Superior temporal gyrus (tissue), 1 donor: Measurements from ENCODE around the gene TAF8.
"Not testable (repeated sequence)": the region's sequence is repeated elsewhere in the genome, so short reads cannot be mapped to it uniquely, and the experiment has no call there.

Source experiments
- DNase-seq: peaks from one replicate; pipeline ENCODE4 v3.0.0-alpha.2; 2016; ENCODE audit errors: extremely low spot score

The TAF8 gene

DNA sequence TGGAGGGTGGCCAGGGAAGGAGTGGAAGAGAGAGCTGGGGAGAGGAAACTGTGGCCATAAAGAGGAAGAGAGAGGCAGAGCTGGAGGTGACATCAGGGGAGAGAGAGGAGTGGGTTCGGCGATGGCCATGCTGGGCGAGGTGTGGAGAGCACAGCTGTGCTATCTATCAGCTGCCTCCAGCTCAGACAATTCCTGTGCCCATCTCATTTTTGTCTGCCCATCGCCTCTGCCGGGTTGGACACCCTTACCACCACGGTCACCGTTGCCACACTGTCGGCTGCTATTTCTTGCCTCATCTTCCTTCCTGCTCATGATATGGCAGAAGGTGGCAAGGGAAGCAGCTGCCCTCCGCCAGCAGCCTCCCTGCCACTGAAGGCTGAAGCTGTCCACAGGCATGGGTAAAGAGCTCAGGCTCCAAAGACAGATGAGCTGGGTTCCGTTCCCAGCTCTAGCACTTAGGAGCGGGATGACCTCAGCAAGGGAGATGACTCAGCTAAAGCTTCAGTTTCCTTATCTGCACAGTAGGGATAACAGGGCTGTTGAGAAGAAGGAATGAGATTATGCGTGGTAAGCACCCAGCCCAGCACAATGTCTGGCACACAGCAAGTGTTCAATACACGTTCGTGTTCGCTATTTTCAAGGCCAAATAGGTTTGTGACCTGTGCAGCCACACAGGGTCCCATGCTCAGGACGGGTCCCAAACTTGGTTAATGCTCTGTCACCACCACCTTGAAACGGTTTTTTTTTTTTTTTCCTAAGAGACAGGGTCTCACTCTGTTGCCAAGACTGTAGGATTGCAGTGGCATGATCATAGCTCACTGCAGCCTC is 21.9 kb upstream of the TAF8 start:
- DNase-seq = no peak

DNA sequence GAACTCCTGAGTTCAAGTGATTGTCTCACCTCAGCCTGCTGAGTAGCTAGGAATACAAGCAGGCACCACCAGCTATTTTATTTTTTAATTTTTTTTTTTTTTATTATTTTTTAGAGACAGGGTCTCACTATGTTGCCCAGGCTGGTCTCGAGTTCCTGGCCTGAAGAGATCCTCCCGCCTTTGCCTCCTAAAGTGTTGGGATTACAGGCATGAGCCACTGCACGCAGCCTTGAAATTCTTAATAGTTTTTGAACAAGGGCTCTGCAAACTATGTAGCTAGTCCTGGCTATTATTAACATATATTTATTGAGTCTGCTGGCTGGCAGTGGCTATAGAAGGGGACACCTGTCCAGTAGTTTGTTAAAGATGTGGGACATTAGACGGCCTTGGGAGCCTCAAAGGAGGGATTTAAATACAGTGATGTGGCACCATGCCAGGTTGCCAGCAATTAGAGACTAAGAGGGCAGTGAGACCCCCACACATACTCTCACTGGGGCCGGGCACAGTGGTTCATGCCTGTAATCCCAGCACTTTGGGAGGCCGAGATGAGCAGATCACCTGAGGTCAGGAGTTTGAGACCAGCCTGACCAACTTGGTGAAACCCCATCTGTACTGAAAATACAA is 21.1 kb upstream of the TAF8 start:
- DNase-seq = no peak

DNA sequence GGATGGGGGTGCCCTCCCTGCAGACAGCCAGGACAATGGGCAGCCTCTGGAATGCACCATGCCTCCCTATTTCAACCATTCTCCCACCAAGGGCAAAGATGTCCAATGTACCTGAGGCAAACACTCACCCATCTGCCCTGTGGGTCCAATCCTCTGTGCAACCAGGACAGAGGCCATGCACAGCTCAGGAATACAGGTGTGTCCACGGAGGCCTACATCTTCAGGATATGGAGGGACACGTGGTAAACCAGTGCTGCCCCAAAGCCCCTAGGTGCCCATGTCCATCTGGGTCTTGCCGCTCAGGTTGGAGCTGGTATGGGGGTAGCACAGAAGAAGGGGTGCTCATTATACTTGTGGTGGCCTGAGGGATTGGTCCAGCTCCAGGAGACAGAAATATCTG is 20.4 kb upstream of the TAF8 start:
- DNase-seq = no peak

DNA sequence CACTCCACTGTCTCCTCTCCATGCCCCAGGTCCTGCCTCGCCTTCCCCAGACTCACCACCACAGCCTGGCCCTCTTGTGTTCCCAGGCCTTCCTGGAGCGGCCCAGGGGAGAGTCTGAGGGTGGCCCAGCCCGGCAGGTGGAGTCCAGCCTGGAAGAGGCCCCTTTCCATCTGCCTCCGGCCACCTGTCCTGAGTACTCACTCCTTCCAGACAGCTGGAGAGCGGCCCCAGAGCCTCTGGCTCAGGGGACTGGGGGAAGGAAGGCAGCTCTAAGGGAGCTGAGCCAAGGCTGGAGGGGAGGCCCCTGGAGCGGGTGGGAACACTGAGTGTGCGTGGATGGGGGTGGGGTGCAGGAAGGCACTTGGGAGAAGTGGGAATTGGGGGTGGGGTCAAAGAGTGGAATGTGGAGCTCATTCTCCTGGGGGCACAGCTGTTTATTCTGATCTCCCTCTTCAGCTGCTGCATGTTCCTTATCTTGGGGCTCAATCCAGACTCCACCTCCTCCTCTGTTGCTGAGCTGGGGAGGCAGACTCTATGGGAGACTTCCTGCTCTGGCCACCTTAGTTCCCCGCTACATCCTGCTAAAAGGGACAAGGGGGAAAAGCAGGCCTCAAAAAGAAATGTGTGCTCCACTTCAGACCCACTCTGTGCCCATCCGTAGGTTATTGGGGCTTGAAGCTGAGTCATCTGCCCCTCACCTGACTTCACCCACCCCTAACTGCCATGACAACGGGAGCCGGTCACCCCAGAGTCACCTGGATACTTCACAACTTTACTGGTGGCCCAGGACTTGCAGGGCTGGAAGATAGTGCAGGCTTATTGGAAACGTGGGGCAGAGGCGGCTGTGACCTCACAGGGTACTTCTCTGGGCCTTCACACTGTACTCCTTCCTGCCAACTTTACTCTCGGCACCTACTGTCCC is 19.5 kb upstream of the TAF8 start:
- no peak for DNase-seq

DNA sequence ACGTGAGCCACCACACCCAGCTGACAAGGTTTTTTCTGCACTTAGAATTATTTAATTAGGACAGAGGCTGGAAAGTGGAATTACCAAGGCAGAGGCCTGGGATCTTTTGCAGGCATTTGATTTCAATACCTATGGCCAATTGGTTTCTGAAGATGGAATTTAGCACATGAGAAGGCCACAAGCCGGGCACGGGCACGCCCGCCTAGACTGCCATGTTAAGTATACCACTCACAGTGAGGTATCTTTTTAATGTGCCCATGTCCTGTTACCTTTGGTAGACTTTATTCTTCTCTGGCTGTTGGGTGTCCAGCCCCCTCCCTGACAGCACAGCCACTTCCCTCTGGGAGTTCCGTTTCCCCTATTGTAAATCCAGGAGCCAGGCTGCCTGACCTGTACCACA is 18.0 kb upstream of the TAF8 start:
- DNase-seq = no peak

DNA sequence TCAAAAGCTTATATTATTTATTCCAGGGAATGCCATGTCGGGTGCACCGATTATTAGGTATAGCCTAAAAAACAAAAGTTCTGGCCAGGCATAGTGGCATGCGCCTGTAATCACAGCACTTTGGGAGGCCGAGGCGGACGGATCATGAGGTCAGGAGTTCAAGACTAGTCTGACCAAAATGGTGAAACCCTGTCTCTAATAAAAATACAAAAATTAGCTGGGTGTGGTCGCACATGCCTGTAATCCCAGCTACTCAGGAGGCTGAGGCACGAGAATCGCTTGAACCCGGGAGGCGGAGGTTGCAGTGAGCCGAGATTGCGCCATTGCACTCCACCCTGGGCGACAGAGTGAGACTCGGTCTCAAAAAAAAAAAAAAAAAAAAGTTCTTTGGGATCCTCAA is 12.7 kb upstream of the TAF8 start:
- not testable (repeated sequence) for DNase-seq

DNA sequence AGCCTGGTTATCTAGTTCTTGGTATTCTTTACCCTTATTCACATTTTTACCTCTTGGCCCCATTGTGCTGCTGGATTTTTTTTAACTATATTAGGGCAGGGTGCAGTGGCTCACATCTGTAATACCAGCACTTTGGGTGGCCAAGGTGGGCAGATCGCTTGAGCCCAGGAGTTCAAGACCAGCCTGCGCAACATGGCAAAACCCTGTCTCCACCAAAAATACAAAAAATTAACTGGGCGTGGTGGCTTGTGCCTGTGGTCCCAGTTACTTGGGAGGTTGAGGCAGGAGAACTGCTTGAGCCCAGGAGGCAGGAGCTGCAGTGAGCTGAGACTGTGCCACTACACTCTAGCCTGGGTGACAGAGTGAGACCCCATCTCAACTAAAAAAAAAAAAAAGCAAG is 12.2 kb upstream of the TAF8 start:
- DNase-seq = no peak

DNA sequence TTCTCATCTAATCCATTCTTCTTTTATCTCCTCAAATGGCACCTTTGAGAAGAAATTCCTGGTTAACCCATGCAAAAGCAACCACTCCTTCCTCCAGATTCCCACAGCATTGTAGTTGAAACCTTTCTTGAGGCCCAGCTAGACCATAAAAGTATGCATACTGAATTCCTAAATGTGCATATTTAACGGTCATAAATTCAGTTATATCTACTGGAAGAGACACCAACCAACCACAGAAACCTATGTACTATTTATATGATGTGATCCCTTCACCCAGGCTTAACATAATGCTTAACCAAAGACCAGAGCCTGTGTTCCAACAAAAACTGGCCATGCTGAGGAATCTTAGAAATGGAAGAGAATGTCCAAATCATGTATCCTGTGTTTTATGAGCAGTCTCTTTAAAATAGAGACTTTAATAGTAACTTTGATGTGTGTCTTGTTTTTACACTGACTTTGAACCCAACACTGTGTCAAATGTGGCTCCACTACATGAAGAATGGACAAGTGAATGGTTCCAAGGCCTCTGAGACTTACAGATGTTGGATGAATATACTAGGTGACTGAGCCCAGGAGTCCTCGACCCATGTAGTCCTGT is 11.4 kb upstream of the TAF8 start:
- no peak for DNase-seq

DNA sequence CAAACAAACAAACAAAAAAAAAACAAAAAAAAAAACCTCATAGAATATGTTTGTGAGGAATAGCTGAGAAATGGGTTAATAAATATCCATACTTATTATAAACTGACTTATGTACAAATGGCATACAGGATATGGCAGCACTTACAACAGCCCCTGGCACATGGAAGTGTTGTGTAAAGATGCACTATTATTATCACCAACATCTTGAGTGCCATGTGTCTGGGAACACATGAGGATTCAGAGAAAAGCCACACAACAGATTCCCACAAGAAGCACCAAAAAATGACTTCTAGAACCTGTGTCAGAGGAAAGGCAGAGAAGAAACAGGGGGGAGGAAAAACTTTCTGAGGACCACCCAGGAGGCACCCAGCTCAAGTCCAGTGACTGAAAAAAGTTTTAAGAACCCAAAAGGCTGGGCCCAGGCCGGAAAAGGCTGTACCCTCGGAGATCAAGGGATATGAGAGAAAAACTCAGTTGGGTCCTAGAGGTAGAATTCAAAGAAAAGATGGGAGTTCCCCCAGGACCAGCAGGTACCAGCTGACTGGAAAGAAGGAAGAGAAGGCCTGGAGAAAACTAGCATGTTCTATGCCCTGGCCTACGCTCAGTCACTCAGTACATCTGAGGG is 9.4 kb upstream of the TAF8 start:
- no peak for DNase-seq

DNA sequence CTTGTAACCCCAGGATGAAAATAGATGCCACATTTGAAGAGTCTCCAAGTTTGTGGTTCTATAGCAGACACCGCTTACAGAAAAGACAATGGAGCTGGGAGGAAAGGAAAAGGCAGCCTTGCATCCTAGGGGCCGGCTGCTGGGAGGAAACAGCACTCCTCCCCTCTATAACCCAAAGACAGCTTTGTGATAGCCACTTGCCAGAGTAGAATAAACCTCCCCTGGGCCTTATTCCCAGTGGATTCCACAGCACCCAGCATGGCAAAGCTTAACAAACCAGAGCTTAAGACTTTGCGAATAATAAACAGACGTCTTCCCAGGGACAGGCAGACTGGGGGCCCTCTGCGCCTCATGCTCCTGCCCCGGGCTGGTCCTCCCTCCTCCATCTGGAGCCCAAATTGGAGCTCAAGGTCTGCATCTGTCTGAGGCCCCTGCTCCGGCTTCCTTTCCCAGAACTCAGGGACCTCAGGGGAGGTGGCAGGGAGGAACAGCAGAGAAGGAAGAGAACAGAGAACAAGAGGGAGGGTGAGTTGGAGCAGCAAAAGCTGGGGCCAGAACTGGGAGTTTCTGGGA is 8.8 kb upstream of the TAF8 start:
- DNase-seq = no peak

DNA sequence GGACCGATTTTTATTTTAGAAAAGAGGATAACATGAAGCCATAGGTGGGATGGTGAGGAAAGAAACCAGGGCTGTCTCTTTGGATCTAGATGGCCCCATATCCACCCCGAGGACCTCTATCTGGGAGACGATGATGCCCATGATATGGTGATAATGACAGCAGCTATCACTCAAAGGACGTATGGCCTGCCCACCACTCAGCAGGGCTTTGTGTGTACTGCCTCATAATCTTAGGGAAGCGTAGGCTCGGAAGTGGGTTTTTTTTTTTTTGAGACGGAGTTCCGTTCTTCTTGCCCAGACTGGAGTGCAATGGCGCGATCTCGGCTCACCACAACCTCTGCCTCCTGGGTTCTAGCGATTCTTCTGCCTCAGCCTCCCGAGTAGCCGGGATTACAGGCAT is 8.2 kb upstream of the TAF8 start:
- no peak for DNase-seq

DNA sequence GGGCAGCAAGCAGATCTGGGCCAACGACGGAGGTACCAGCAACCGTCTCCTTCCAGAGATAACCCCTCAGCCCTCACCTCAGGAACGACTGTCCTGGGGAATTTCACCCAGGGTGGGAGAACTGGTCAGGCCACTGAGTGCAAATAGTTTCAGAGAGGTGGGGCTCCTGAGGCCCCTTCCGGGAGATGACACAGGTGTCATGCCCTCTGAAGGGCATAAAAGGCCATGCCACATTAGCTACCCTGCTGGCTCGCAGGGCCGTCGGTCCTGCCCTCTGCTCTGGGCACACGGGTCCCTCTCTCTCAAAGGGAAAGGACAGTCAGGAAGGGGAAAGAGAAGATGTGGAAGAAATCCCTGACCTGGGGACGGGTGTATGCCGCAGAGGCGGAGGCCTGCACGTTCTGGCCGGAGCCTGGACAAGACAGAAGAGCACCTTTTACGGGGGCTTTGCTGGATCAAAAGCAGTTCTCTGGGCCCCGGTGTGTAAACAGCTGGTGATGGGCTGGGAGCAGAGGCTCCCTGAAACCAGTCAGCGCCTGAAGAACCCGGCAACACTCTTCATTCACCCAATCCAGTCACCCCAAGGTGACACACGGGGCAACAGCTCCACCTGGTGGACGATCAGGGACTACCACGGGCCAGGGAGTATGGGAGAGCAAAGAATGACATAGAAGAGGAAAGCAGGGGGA is 6.4 kb upstream of the TAF8 start:
- peak; percentile 97 for DNase-seq

DNA sequence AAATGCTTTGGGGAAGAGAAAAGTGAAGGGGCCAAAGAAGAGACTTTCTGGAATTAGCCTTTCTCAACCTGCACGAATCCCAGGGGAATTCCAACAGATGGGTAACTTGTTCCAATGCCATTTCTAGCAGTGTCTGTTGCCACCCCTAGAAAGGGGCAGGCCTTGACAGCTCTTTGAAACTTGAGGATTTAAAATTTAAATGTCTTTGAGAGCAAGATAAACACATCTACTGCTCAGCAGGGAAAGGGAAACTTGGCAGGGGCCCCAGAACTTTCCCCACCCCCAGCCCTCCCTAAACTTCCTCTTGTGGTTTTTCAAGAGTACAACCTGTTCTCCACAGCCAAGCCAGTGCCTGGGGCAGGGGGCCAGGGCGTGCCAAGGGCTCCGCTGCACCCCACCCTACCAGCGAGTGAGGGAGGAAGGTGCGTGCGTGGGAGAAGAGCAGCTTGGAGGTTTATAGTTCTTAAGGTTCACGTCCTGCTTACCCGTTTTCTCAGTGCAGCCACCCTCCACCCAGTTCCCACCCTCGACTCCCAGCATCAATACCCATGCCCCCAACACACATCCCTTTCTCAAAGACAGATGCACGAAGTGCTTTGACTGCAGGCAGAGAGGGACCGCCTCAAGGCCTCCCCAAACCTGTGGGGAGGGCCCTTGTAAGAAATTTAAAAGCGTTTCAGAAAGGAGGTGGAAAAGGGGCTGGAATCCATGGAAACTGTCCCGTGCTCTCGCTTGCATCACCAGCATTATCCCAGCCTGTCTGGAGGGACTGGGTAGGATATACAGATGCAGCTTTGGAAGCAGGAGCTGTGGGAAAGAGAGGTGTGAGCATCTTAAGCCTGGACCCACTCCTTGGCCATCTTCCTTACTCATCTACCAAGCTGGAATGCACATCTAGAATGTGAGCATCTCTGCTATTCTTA is 4.5 kb upstream of the TAF8 start:
- peak; percentile 64 for DNase-seq

DNA sequence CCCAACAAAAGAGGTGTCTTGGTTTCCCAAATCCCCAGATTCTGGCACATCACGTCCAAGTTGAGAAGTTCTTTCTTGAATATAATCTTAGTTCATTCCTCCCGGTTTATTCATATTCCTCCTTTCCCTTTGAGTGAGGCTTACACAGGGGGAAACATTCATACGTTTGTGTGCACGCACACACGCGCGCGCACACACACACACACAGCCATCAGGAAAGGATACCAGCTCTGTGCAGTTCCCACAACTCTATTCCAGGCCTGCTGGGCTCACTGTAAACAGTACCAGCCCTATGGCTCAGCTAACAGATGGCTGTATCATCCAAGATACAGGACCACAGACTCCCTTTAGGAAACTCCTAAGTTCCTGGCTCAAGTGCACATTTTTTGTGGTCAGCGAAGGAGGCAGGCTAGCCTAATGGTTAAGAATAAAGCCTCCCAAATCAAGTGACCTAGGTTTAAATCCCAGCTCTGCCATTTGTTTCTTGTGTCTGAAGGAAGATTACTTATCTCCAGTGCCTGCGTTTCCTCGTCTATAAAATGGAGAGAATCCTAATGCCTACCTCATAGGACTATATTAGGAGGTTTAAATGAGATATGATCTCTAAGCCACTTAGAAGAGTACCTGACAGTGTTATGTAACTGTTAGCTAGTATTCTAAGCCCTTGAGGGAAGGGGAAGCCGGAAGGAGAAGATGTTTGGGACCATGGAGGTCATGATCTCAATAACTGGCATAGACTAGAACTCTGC is 3.7 kb upstream of the TAF8 start:
- peak; percentile 34 for DNase-seq

DNA sequence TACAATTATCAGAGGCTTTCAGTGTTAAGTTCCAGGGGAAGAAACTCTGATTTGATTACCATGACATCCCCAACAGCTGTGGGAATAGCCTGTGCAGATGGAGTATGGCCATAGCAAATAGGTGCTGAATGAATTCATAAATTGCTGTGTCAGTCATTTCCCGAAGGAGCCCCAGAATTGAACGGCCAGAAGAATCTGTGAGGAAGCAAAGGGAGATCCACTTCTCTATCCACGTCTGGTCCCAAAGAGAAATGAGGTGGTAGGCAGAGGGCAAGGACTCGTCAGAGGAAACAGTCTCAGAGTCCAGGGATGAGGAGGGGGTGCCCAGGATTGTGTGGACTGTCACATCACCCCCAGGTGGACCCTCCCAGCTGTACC is 3.1 kb upstream of the TAF8 start:
- DNase-seq = no peak

DNA sequence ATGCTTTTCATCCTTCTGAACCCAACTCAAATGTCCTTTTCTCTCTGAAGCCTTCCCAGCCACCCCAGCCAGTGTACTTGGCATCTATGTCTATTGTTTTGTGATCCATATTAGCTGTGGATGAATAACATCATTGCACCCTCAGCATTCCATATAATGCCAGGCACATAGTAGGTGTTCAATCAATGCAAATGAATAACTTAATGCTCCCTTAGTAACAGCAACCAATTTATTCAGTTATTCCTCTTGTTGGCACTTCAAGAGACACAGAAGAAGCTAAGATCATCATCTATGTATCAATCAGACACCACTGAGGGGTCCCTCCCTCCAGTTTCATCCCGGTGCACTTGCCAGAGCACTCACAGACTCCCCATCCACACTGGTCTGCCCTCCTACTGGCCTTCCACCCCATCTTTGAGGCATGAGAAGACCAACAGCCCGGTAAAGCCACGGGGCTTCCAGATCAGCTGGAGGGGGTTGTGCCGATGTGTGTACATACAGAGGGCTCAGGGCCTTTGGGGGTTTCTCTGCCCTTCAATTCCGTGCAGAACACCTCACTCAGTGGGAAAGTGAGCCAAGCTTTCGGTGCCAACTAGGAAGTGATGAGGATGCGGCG is 2.4 kb upstream of the TAF8 start:
- peak; percentile 29 for DNase-seq

DNA sequence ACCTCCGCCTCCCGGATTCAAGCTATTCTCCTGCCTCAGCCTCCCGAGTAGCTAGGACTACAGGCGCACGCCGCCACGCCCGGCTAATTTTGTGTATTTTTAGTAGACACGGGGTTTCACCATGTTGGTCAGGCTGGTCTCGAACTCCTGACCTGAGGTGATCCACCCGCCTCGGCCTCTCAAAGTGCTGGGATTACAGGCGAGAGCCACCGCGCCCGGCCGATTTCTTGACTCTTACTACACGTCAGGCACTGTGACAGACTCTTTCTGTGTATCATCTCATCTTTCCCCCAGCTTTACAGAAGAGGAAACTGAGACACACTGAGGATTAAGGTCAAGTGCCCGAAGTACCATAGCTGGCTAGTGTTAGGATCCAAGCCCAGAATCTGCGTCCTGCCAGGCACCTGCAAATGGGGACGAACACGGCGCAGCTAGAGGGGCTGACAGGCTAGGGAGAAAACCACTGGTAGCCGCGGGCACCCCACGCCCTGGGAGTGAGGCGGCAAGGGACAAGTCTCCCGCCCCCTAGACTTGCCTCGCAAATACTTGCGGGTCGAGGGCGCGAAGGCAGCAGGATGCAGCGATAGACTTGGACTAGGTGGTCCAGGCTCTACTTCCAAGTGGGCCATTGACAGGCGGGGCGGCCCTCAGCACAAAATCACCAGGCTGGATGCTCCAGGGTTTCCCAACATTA is 1.1 kb upstream of the TAF8 start:
- no peak for DNase-seq

DNA sequence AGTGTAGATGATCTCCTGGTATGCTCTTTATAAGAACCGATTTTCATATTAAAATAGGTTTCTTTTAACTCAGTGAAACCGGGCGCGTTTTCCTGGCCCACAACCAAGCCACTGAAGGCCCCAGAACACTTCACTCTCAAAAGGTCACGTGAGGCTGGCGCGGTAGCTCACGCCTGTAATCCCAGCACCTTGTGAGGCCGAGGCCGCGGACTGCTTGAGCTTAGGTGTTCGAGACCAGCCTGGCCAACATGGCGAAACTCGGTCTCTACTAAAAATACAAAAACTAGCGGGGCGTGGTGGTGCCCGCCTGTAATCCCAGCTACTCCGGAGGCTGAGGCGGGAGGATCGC is 402 bp upstream of the TAF8 start:
- no peak for DNase-seq
